ENCODE results near the gene NFATC3. TPM values are rescaled to one million over a fixed set of nuclear protein-coding genes. Genes with fewer than 3 reads are reported as not detected.
"Not testable (repeated sequence)": the region's sequence is repeated elsewhere in the genome, so short reads cannot be mapped to it uniquely, and the experiment has no call there.

NFATC3 gene
- total RNA-seq, 2 donors from 2014 or later, result 22.5 to 29.3 TPM

- Histone ChIP-seq H3K36me3 (no peaks in the 10 kb centered on the region), H3K4me3 (no peak overlapping the region), H3K9me3 (no peaks in the 10 kb centered on the region), H3K27me3 (no peaks in the 10 kb centered on the region), H3K4me1 (no peaks in the 10 kb centered on the region), H3K27ac (no peak overlapping the region), H3K9ac (ENCODE audit: low read depth in 2 of 2, low read length in 2 of 2) (no peak overlapping the region)
- no peak for DNase-seq
- TF ChIP-seq CTCF (IDR thresholded peaks at IDR 0.05), result no peak
- intact Hi-C loops (cut with DNase I), result loop anchor here (10.0 kb wide), 1 partner anchor 58 kb away; no protein-coding TSS in a partner anchor
Observed at GRCh38 chr16:68096491-68096890, 11.3 kb downstream of the NFATC3 start.

- TF ChIP-seq CTCF (IDR thresholded peaks at IDR 0.05), result no peak
- no peaks in the 10 kb centered on the region for H3K27me3 ChIP-seq
- intact Hi-C loops (cut with DNase I), result loop anchor here (10.0 kb wide), 1 partner anchor 58 kb away; no protein-coding TSS in a partner anchor
- no peak overlapping the region for H3K4me3 ChIP-seq
- no peak for DNase-seq
- no peak overlapping the region for H3K27ac ChIP-seq
- no peak overlapping the region for H3K9ac ChIP-seq (ENCODE audit: low read depth in 2 of 2, low read length in 2 of 2)
- H3K4me1 ChIP-seq, result no peaks in the 10 kb centered on the region
- no peaks in the 10 kb centered on the region for H3K9me3 ChIP-seq
- no peaks in the 10 kb centered on the region for H3K36me3 ChIP-seq
Observed at GRCh38 chr16:68097088-68097487, 11.9 kb downstream of the NFATC3 start.

GRCh38 chr16:68097895-68098294, 12.7 kb downstream of the NFATC3 start:
- intact Hi-C loops (cut with DNase I), result loop anchor here (10.0 kb wide), 1 partner anchor 57 kb away; no protein-coding TSS in a partner anchor
- no peaks in the 10 kb centered on the region for H3K4me1 ChIP-seq
- TF ChIP-seq CTCF (IDR thresholded peaks at IDR 0.05), result no peak
- no peak overlapping the region for H3K9ac ChIP-seq (ENCODE audit: low read depth in 2 of 2, low read length in 2 of 2)
- H3K36me3 ChIP-seq, result no peaks in the 10 kb centered on the region
- no peaks in the 10 kb centered on the region for H3K9me3 ChIP-seq
- no peaks in the 10 kb centered on the region for H3K27me3 ChIP-seq
- H3K27ac ChIP-seq, result no peak overlapping the region
- no peak overlapping the region for H3K4me3 ChIP-seq
- no peak for DNase-seq

- no peak for TF ChIP-seq CTCF (IDR thresholded peaks at IDR 0.05)
- DNase-seq, result no peak
- Histone ChIP-seq H3K9me3 (no peaks in the 10 kb centered on the region), H3K27ac (no peak overlapping the region), H3K27me3 (no peaks in the 10 kb centered on the region), H3K9ac (ENCODE audit: low read depth in 2 of 2, low read length in 2 of 2) (no peak overlapping the region), H3K4me3 (no peak overlapping the region), H3K36me3 (no peaks in the 10 kb centered on the region), H3K4me1 (no peaks in the 10 kb centered on the region)
- intact Hi-C loops (cut with DNase I), result no loop called here
Observed at GRCh38 chr16:68100488-68100887, 15.3 kb downstream of the NFATC3 start.

- H3K36me3 ChIP-seq, result no peaks in the 10 kb centered on the region
- DNase-seq, result no peak
- H3K27ac ChIP-seq, result no peak overlapping the region
- intact Hi-C loops (cut with DNase I), result no loop called here
- no peak overlapping the region for H3K4me3 ChIP-seq
- H3K9ac ChIP-seq (ENCODE audit: low read depth in 2 of 2, low read length in 2 of 2), result no peak overlapping the region
- no peak for TF ChIP-seq CTCF (IDR thresholded peaks at IDR 0.05)
- no peaks in the 10 kb centered on the region for H3K9me3 ChIP-seq
- H3K27me3 ChIP-seq, result no peaks in the 10 kb centered on the region
- no peaks in the 10 kb centered on the region for H3K4me1 ChIP-seq
Observed at GRCh38 chr16:68105611-68106010, 20.4 kb downstream of the NFATC3 start.

GRCh38 chr16:68107230-68107928, 22.2 kb downstream of the NFATC3 start:
- H3K9me3 ChIP-seq; intact Hi-C loops (cut with DNase I); H3K9ac ChIP-seq (ENCODE audit: low read depth in 2 of 2, low read length in 2 of 2); DNase-seq; H3K27ac ChIP-seq; H3K36me3 ChIP-seq; H3K4me1 ChIP-seq; H3K4me3 ChIP-seq; H3K27me3 ChIP-seq: not testable (repeated sequence)

GRCh38 chr16:68109156-68109555, 24.0 kb downstream of the NFATC3 start:
- intact Hi-C loops (cut with DNase I); DNase-seq; H3K4me1 ChIP-seq; H3K4me3 ChIP-seq; H3K27ac ChIP-seq; H3K27me3 ChIP-seq; H3K9me3 ChIP-seq; H3K36me3 ChIP-seq; H3K9ac ChIP-seq (ENCODE audit: low read depth in 2 of 2, low read length in 2 of 2): not testable (repeated sequence)

GRCh38 chr16:68110611-68111010, 25.4 kb downstream of the NFATC3 start:
- H3K4me3 ChIP-seq; intact Hi-C loops (cut with DNase I); H3K9ac ChIP-seq (ENCODE audit: low read depth in 2 of 2, low read length in 2 of 2); DNase-seq; H3K36me3 ChIP-seq; H3K27me3 ChIP-seq; H3K4me1 ChIP-seq; H3K27ac ChIP-seq; H3K9me3 ChIP-seq: not testable (repeated sequence)
